Measurements from ENCODE around the gene HCCS. TPM values are rescaled to one million over a fixed set of nuclear protein-coding genes. Genes with fewer than 3 reads are reported as not detected.

Gene HCCS
- total RNA-seq, 1 donor from 2014 or later: 22.7 TPM

DNA sequence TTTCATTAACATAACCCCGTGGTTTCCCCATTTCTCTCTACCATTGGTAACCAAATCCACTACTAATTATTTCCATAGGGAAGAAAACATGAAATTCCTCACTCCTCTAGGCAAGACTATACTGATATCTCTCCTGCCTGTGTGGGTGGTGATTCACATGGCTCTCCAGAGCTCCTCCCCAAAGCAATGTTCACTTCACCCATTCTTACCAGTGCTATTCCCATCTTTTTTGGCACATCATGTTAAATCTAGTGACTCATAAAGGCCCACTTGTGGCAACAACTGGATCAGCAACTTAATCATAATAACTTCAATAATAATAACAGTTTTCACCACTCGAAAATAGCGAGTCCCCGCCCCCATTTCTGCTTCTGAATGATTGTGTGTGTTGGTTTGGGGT, 6.1 kb upstream of the HCCS start:
- Mint-ChIP-seq H3K4me1 (ENCODE audit: low read depth, unreplicated experiment) (no peaks in the 10 kb centered on the region), H3K4me3 (ENCODE audit: unreplicated experiment) (no peak overlapping the region), H3K9me3 (ENCODE audit: unreplicated experiment) (no peaks in the 10 kb centered on the region), H3K27me3 (ENCODE audit: unreplicated experiment) (no peaks in the 10 kb centered on the region), H3K27ac (ENCODE audit: unreplicated experiment) (no peak overlapping the region), H3K36me3 (ENCODE audit: unreplicated experiment) (no peaks in the 10 kb centered on the region)
- DNase-seq: no peak
- TF ChIP-seq, protein P1, sequence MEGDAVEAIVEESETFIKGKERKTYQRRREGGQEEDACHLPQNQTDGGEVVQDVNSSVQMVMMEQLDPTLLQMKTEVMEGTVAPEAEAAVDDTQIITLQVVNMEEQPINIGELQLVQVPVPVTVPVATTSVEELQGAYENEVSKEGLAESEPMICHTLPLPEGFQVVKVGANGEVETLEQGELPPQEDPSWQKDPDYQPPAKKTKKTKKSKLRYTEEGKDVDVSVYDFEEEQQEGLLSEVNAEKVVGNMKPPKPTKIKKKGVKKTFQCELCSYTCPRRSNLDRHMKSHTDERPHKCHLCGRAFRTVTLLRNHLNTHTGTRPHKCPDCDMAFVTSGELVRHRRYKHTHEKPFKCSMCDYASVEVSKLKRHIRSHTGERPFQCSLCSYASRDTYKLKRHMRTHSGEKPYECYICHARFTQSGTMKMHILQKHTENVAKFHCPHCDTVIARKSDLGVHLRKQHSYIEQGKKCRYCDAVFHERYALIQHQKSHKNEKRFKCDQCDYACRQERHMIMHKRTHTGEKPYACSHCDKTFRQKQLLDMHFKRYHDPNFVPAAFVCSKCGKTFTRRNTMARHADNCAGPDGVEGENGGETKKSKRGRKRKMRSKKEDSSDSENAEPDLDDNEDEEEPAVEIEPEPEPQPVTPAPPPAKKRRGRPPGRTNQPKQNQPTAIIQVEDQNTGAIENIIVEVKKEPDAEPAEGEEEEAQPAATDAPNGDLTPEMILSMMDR (IDR thresholded peaks at IDR 0.05; ENCODE audit: partially characterized antibody, unreplicated experiment): no peak

DNA sequence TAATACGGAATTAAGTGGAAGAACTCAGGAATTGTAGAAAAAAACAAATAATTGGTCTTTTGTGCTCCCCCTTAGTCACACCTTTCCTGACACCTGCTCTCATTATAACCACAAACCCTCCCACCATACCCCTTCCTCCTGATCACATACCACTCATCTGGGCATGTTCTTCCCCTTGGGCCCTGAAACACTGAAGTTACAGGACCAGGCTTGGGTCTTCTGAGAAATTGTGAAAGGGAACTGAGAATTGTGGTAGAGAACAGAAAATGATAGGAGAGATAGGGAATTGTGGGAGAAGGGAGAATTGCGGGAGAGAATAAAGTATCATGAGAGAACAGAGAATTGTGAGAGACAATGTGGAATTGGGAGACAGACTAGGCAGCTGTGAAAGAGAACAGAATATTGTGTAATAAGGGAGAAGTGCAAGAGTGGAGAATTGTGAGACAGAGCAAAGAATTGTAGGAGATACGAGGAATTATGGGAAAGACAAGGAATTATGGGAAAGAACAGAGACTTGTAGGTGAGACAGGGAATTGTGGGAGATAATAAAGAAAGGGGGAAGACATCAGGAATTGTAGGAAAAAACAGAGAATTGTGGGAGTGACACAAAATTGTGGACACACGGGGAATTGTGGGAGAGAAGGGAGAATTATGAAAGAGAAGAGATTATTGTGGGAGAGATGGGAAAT, 2.7 kb upstream of the HCCS start:
- DNase-seq: no peak
- no peaks in the 10 kb centered on the region for H3K9me3 Mint-ChIP-seq (ENCODE audit: unreplicated experiment)
- H3K27me3 Mint-ChIP-seq (ENCODE audit: unreplicated experiment): no peaks in the 10 kb centered on the region
- no peak overlapping the region for H3K27ac Mint-ChIP-seq (ENCODE audit: unreplicated experiment)
- TF ChIP-seq, protein P1 (IDR thresholded peaks at IDR 0.05; ENCODE audit: partially characterized antibody, unreplicated experiment): no peak
- H3K36me3 Mint-ChIP-seq (ENCODE audit: unreplicated experiment): no peaks in the 10 kb centered on the region
- H3K4me1 Mint-ChIP-seq (ENCODE audit: low read depth, unreplicated experiment): peaks cover 2% of the 10 kb centered on the region
- H3K4me3 Mint-ChIP-seq (ENCODE audit: unreplicated experiment): no peak overlapping the region

DNA sequence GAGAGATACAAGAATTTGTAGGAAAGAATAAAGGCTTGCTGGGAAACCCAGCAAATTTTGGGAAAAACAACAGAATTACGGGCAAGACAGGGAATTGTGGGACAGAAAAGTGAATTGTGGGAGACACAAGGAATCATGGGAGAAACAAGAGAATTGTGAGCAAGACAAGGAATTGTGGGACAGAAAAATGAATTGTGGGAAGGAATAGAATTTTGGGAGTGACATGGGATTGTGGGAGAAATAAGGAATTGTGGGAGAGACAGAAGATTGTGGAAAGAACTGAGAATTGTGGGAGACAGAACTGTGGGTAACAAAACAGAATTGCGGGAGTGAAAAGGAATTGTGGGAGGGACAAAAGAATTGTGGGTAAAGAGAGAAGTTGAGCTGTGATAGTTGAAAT, 1.2 kb upstream of the HCCS start:
- no peaks in the 10 kb centered on the region for H3K27me3 Mint-ChIP-seq (ENCODE audit: unreplicated experiment)
- H3K27ac Mint-ChIP-seq (ENCODE audit: unreplicated experiment): no peak overlapping the region
- peaks cover 4% of the 10 kb centered on the region for H3K4me1 Mint-ChIP-seq (ENCODE audit: low read depth, unreplicated experiment)
- H3K9me3 Mint-ChIP-seq (ENCODE audit: unreplicated experiment): no peaks in the 10 kb centered on the region
- no peak for DNase-seq
- no peak overlapping the region for H3K4me3 Mint-ChIP-seq (ENCODE audit: unreplicated experiment)
- no peaks in the 10 kb centered on the region for H3K36me3 Mint-ChIP-seq (ENCODE audit: unreplicated experiment)
- TF ChIP-seq, protein P1 (IDR thresholded peaks at IDR 0.05; ENCODE audit: partially characterized antibody, unreplicated experiment): no peak

DNA sequence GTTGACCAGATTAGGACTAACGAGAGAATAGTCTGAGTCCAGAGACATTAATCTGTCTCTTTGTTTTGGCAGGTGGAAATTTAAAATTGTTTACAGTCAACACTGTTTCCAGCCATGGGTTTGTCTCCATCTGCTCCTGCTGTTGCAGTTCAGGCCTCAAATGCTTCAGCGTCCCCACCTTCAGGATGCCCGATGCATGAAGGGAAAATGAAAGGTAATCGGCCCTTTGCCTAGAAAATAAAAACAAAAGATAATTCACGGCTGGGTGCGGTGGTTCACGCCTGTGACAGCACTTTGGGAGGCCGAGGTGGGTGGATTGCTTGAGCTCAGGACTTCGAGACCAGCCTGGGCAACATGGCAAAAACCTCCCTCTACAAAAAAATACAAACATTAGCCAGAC, 815 bp downstream of the HCCS start:
- Mint-ChIP-seq H3K27ac (ENCODE audit: unreplicated experiment) (peak overlapping the region; percentile 33), H3K36me3 (ENCODE audit: unreplicated experiment) (no peaks in the 10 kb centered on the region)
- no peak for DNase-seq

DNA sequence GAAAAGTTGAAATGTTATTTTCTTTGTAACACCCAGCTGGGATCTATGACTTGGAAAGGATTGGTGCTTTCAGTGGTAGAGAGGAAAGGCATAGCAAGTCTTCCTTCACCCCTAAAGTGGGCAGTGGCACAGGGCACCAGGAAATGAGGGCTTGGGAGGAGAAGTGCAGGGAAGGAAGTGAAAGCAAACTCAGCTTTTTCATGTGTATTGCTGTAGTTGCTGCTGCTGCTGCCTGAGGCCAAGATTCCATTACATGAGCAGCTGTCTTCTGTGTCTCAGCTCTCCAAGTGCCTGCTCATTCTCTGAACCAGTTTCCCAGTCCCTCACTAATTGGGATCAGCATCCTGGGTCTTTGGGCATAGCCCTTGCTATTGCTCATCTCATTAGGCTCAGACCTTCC, 2.6 kb downstream of the HCCS start:
- Mint-ChIP-seq H3K4me1 (ENCODE audit: low read depth, unreplicated experiment) (peaks cover 4% of the 10 kb centered on the region), H3K9me3 (ENCODE audit: unreplicated experiment) (no peaks in the 10 kb centered on the region), H3K36me3 (ENCODE audit: unreplicated experiment) (no peaks in the 10 kb centered on the region), H3K27ac (ENCODE audit: unreplicated experiment) (no peak overlapping the region), H3K27me3 (ENCODE audit: unreplicated experiment) (no peaks in the 10 kb centered on the region), H3K4me3 (ENCODE audit: unreplicated experiment) (no peak overlapping the region)
- DNase-seq: no peak
- TF ChIP-seq, protein P1 (IDR thresholded peaks at IDR 0.05; ENCODE audit: partially characterized antibody, unreplicated experiment): no peak

More for the DNA sequence above, 815 bp downstream of the HCCS start:
- H3K9me3 Mint-ChIP-seq (ENCODE audit: unreplicated experiment): no peaks in the 10 kb centered on the region
- TF ChIP-seq, protein P1 (IDR thresholded peaks at IDR 0.05; ENCODE audit: partially characterized antibody, unreplicated experiment): no peak
- H3K4me3 Mint-ChIP-seq (ENCODE audit: unreplicated experiment): no peak overlapping the region
- H3K4me1 Mint-ChIP-seq (ENCODE audit: low read depth, unreplicated experiment): peaks cover 4% of the 10 kb centered on the region
- no peaks in the 10 kb centered on the region for H3K27me3 Mint-ChIP-seq (ENCODE audit: unreplicated experiment)

All from glutamatergic neuron (in vitro differentiated cells).